ENCODE results near the gene PCED1B. TPM values are rescaled to one million over a fixed set of nuclear protein-coding genes. Genes with fewer than 3 reads are reported as not detected.
"Not testable (repeated sequence)": the region's sequence is repeated elsewhere in the genome, so short reads cannot be mapped to it uniquely, and the experiment has no call there.

The PCED1B gene
- total and polyA plus RNA-seq, 2 donors (not counting 1 experiment from before 2014, with no cell fraction given), result 0.33 to 0.83 TPM

DNA sequence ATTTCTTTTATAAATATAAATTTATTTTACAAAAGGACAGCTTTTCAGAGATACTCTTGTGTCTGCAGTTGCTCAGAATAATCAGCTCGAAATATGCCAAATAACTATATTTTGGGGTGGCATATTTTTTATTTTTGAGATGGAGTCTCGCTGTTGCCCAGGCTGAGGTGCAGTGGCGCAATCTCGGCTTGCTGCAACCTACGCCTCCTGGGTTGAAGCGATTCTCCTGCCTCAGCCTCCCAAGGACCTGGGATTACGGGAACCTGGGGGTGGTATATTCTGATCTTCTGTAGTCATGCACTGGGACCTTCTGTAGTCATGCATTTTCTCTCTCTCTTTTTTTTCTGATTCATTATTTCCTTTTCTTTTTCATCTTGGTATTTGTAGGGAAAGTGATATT lies 135.3 kb downstream of the PCED1B start:
- H3K4me1 ChIP-seq (ENCODE audit: control insufficient read depth, extremely low read depth, insufficient read depth, low read length), result no peaks in the 10 kb centered on the region
- H3K9ac ChIP-seq (ENCODE audit: insufficient read depth, low read length), result no peak overlapping the region
- H3K4me2 ChIP-seq (ENCODE audit: extremely low read depth, insufficient read depth, low read length), result no peak overlapping the region
- no peak overlapping the region for H3K4me3 ChIP-seq (replicated peaks in 1 of 4; ENCODE audit: control extremely low read depth in 1 of 4, insufficient read depth in 1 of 4, low read depth in 3 of 4, low read length in 4 of 4)
- no peak for TF ChIP-seq CTCF (conservative IDR thresholded peaks at IDR 0.05 in 1 of 2, IDR thresholded peaks at IDR 0.05 in 1 of 2; ENCODE audit: low read depth in 1 of 2, low read length in 2 of 2)
- no peak for TF ChIP-seq EZH2 (IDR thresholded peaks at IDR 0.05; ENCODE audit: low read length, missing control alignments)
- DNase-seq (ENCODE audit: low read depth in 2 of 2), result no peak
- H3K27me3 ChIP-seq (ENCODE audit: control insufficient read depth, insufficient read depth, low read length), result no peaks in the 10 kb centered on the region
- no peak overlapping the region for H3K27ac ChIP-seq (ENCODE audit: insufficient read depth, low read length)
- H3K36me3 ChIP-seq (ENCODE audit: control insufficient read depth, insufficient read depth, low read length), result no peaks in the 10 kb centered on the region
- no peaks in the 10 kb centered on the region for H4K20me1 ChIP-seq (ENCODE audit: control insufficient read depth, extremely low read depth, insufficient read depth, low read length)
- H2AFZ ChIP-seq (ENCODE audit: low read length), result no peak overlapping the region
- H3K9me3 ChIP-seq (ENCODE audit: control insufficient read depth, insufficient read depth, low read depth, low read length), result no peaks in the 10 kb centered on the region
- no peaks in the 10 kb centered on the region for H3K79me2 ChIP-seq (ENCODE audit: control insufficient read depth, insufficient read depth, low read length)

DNA sequence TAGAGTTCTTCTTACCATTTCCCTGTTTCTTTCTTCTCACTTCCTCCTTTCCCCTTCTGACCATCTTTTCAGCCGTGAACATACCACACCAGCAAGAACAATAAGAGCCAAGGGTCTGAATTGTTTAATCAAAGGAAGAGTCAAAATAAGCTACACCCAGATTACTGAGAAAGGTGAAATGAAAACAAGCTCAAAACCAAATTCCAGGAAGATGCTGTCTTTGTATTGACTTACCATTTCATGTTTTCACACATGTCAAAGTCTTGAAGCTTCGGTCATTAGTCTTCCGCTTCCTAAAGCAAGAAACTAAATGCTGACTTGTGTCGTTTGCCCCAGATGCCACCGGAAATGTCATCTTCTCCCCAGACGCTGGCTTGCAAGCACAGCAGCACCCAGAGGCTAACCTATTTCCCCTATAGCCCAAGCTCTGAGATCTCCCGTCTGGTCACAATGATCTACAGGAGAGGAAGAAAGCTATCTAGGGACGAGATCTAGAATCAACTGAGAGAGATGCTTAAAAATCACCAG lies 136.8 kb downstream of the PCED1B start:
- Histone ChIP-seq H3K9me3 (ENCODE audit: control insufficient read depth, insufficient read depth, low read depth, low read length) (no peaks in the 10 kb centered on the region), H4K20me1 (ENCODE audit: control insufficient read depth, extremely low read depth, insufficient read depth, low read length) (no peaks in the 10 kb centered on the region), H3K4me2 (ENCODE audit: extremely low read depth, insufficient read depth, low read length) (no peak overlapping the region)

GRCh38 chr12:47217595-47217869 lies 138.1 kb downstream of the PCED1B start:
- H3K4me3 ChIP-seq (replicated peaks in 1 of 4; ENCODE audit: control extremely low read depth in 1 of 4, insufficient read depth in 1 of 4, low read depth in 3 of 4, low read length in 4 of 4); H3K4me1 ChIP-seq (ENCODE audit: control insufficient read depth, extremely low read depth, insufficient read depth, low read length); H4K20me1 ChIP-seq (ENCODE audit: control insufficient read depth, extremely low read depth, insufficient read depth, low read length): not testable (repeated sequence)

More for the DNA sequence above, 136.8 kb downstream of the PCED1B start:
- DNase-seq (ENCODE audit: low read depth in 2 of 2), result no peak
- TF ChIP-seq EZH2 (IDR thresholded peaks at IDR 0.05; ENCODE audit: low read length, missing control alignments) (no peak), CTCF (conservative IDR thresholded peaks at IDR 0.05 in 1 of 2, IDR thresholded peaks at IDR 0.05 in 1 of 2; ENCODE audit: low read depth in 1 of 2, low read length in 2 of 2) (no peak)
- Histone ChIP-seq H3K4me1 (ENCODE audit: control insufficient read depth, extremely low read depth, insufficient read depth, low read length) (no peaks in the 10 kb centered on the region), H2AFZ (ENCODE audit: low read length) (no peak overlapping the region), H3K9ac (ENCODE audit: insufficient read depth, low read length) (no peak overlapping the region), H3K27ac (ENCODE audit: insufficient read depth, low read length) (no peak overlapping the region), H3K36me3 (ENCODE audit: control insufficient read depth, insufficient read depth, low read length) (no peaks in the 10 kb centered on the region), H3K79me2 (ENCODE audit: control insufficient read depth, insufficient read depth, low read length) (no peaks in the 10 kb centered on the region), H3K4me3 (replicated peaks in 1 of 4; ENCODE audit: control extremely low read depth in 1 of 4, insufficient read depth in 1 of 4, low read depth in 3 of 4, low read length in 4 of 4) (no peak overlapping the region), H3K27me3 (ENCODE audit: control insufficient read depth, insufficient read depth, low read length) (no peaks in the 10 kb centered on the region)

More at GRCh38 chr12:47217595-47217869, 138.1 kb downstream of the PCED1B start:
- H3K36me3 ChIP-seq (ENCODE audit: control insufficient read depth, insufficient read depth, low read length); H3K9ac ChIP-seq (ENCODE audit: insufficient read depth, low read length); H3K4me2 ChIP-seq (ENCODE audit: extremely low read depth, insufficient read depth, low read length); H3K79me2 ChIP-seq (ENCODE audit: control insufficient read depth, insufficient read depth, low read length); H3K27ac ChIP-seq (ENCODE audit: insufficient read depth, low read length); H3K9me3 ChIP-seq (ENCODE audit: control insufficient read depth, insufficient read depth, low read depth, low read length); H2AFZ ChIP-seq (ENCODE audit: low read length); H3K27me3 ChIP-seq (ENCODE audit: control insufficient read depth, insufficient read depth, low read length); DNase-seq (ENCODE audit: low read depth in 2 of 2): not testable (repeated sequence)

Data from fibroblast of lung (primary cell).